Jurkat, Clone E6-1 (cell line): Measurements from ENCODE around the gene WDPCP.
A peak's percentile ranks its signal among the peaks of the same experiment; 100 is the strongest.
"Not testable (repeated sequence)": the region's sequence is repeated elsewhere in the genome, so short reads cannot be mapped to it uniquely, and the experiment has no call there.

Experiments used
- DNase-seq: peaks from one replicate; pipeline ENCODE4 v3.0.0-alpha.2; 2011; ENCODE audit warnings: low read depth, low spot score
- H3K4me3 ChIP-seq: 2 replicates; pipeline ENCODE4 v1.5.1; 2011; ENCODE audit warnings: mild to moderate bottlenecking, low read length, control low read depth, moderate library complexity

WDPCP gene

GRCh38 chr2:63488118-63488713 is 100.1 kb downstream of the WDPCP start:
- peak; percentile 20 for DNase-seq

GRCh38 chr2:63486861-63487290 is 101.4 kb downstream of the WDPCP start:
- H3K4me3 ChIP-seq = no peak overlapping the region
- no peak for DNase-seq

More at GRCh38 chr2:63488118-63488713, 100.1 kb downstream of the WDPCP start:
- H3K4me3 ChIP-seq = no peak overlapping the region

GRCh38 chr2:63484901-63485300 is 103.4 kb downstream of the WDPCP start:
- no peak for DNase-seq
- H3K4me3 ChIP-seq = no peak overlapping the region

- no peak overlapping the region for H3K4me3 ChIP-seq
- no peak for DNase-seq
These were observed 103.8 kb downstream of the WDPCP start for GRCh38 chr2:63484481-63484880.

- DNase-seq = no peak
- no peak overlapping the region for H3K4me3 ChIP-seq
These were observed 110.6 kb downstream of the WDPCP start for GRCh38 chr2:63477686-63478085.

- DNase-seq, H3K4me3 ChIP-seq: not testable (repeated sequence)
These were observed 119.0 kb downstream of the WDPCP start for GRCh38 chr2:63469313-63469712.

- no peak overlapping the region for H3K4me3 ChIP-seq
- DNase-seq = no peak
These were observed 122.6 kb downstream of the WDPCP start for GRCh38 chr2:63465633-63466032.

- no peak overlapping the region for H3K4me3 ChIP-seq
- no peak for DNase-seq
These were observed 125.1 kb downstream of the WDPCP start for GRCh38 chr2:63463142-63463541.

GRCh38 chr2:63446658-63447057 is 141.6 kb downstream of the WDPCP start:
- H3K4me3 ChIP-seq = no peak overlapping the region
- DNase-seq = no peak

GRCh38 chr2:63444565-63445288 is 143.6 kb downstream of the WDPCP start:
- H3K4me3 ChIP-seq = no peak overlapping the region
- DNase-seq = no peak

- no peak for DNase-seq
- no peak overlapping the region for H3K4me3 ChIP-seq
These were observed 147.7 kb downstream of the WDPCP start for GRCh38 chr2:63440612-63441011.

- no peak overlapping the region for H3K4me3 ChIP-seq
- DNase-seq = no peak
These were observed 150.1 kb downstream of the WDPCP start for GRCh38 chr2:63438181-63438580.

GRCh38 chr2:63436488-63436887 is 151.8 kb downstream of the WDPCP start:
- DNase-seq = no peak
- H3K4me3 ChIP-seq = no peak overlapping the region

GRCh38 chr2:63435070-63435469 is 153.2 kb downstream of the WDPCP start:
- DNase-seq = no peak
- H3K4me3 ChIP-seq = no peak overlapping the region

GRCh38 chr2:63434024-63435001 is 154.0 kb downstream of the WDPCP start:
- no peak overlapping the region for H3K4me3 ChIP-seq
- DNase-seq = no peak

GRCh38 chr2:63432373-63432772 is 155.9 kb downstream of the WDPCP start:
- DNase-seq = no peak

GRCh38 chr2:63425606-63426005 is 162.7 kb downstream of the WDPCP start:
- no peak for DNase-seq

More at GRCh38 chr2:63432373-63432772, 155.9 kb downstream of the WDPCP start:
- no peak overlapping the region for H3K4me3 ChIP-seq

GRCh38 chr2:63425079-63425416 is 163.2 kb downstream of the WDPCP start:
- no peak overlapping the region for H3K4me3 ChIP-seq
- DNase-seq = no peak

More at GRCh38 chr2:63425606-63426005, 162.7 kb downstream of the WDPCP start:
- no peak overlapping the region for H3K4me3 ChIP-seq

GRCh38 chr2:63424329-63425078 is 163.8 kb downstream of the WDPCP start:
- DNase-seq = peak; percentile 81

More at GRCh38 chr2:63424329-63425078, 163.8 kb downstream of the WDPCP start:
- no peak overlapping the region for H3K4me3 ChIP-seq
